WTC11 (cell line): ENCODE data around the gene PPP2R2C. TPM values are rescaled to one million over a fixed set of nuclear protein-coding genes. Genes with fewer than 3 reads are reported as not detected.

ENCODE experiments used
- ATAC-seq: fragments of 200-7000 bp; cut with Tn5 transposase; 2 replicates; pipeline ENCODE4 v1.10.0; 2021; ENCODE audit warnings: mild to moderate bottlenecking, moderate library complexity
- CTCF ChIA-PET: fragments of 300-600 bp; sonication (Branson Sonifier 250); formaldehyde crosslinking; loops from one replicate; lab custom pipeline; 2021; ENCODE audit warnings: antibody characterized with exemption; lab: Charles Lee
- POLR2A ChIA-PET: fragments of 350-600 bp; sonication (Branson Sonifier 250); formaldehyde crosslinking; loops from one replicate; lab custom pipeline; 2021; ENCODE audit warnings: antibody characterized with exemption; lab: Charles Lee
- DNase-seq: peaks from one replicate; pipeline ENCODE4 v3.0.0; 2021; ENCODE audit warnings: low spot score
- H3K27ac Mint-ChIP-seq: 2 replicates; pipeline ENCODE4 v1.8.0; 2021; ENCODE audit warnings: mixed read lengths
- H3K27me3 Mint-ChIP-seq: 2 replicates; pipeline ENCODE4 v1.8.0; 2021; ENCODE audit warnings: low read depth, mild to moderate bottlenecking, moderate library complexity, mixed read lengths
- H3K36me3 Mint-ChIP-seq: 2 replicates; pipeline ENCODE4 v1.8.0; 2021; ENCODE audit warnings: mixed read lengths
- H3K4me1 Mint-ChIP-seq: 2 replicates; pipeline ENCODE4 v1.8.0; 2022; ENCODE audit warnings: mixed read lengths
- H3K4me3 Mint-ChIP-seq: 2 replicates; pipeline ENCODE4 v1.8.0; 2021; ENCODE audit warnings: mild to moderate bottlenecking, moderate library complexity, mixed read lengths
- H3K9me3 Mint-ChIP-seq: 2 replicates; pipeline ENCODE4 v1.8.0; 2021; ENCODE audit warnings: mixed read lengths
- AR ChIP-seq: fragments of 250-450 bp; sonication (Bioruptor Pico); IDR thresholded peaks from 2 replicates; pipeline ENCODE4 v1.9.0; 2021; ENCODE audit warnings: mild to moderate bottlenecking
- CREM ChIP-seq: sonication (generic); formaldehyde crosslinking; IDR thresholded peaks from 2 replicates; pipeline ENCODE4 v1.8.1; 2022; ENCODE audit warnings: mild to moderate bottlenecking, missing genetic modification reagents, moderate library complexity
- CTCF ChIP-seq: fragments of 200-600 bp; IDR thresholded peaks from 2 replicates; pipeline ENCODE4 v1.8.0; 2022; ENCODE audit warnings: antibody characterized with exemption
- EMX1 ChIP-seq: fragments of 250-450 bp; sonication (Bioruptor Pico); IDR thresholded peaks from 2 replicates; pipeline ENCODE4 v1.8.0; 2021; ENCODE audit warnings: mild to moderate bottlenecking
- ESRRA ChIP-seq: sonication (generic); formaldehyde crosslinking; IDR thresholded peaks from 2 replicates; pipeline ENCODE4 v1.8.1; 2022; ENCODE audit warnings: mild to moderate bottlenecking, missing genetic modification reagents, borderline replicate concordance
- GTF2I ChIP-seq: fragments of 250-450 bp; sonication (Bioruptor Pico); conservative IDR thresholded peaks from 2 replicates; pipeline ENCODE4 v1.4.0; 2021; ENCODE audit warnings: mild to moderate bottlenecking
- HMGXB4 ChIP-seq: sonication (generic); formaldehyde crosslinking; IDR thresholded peaks from 2 replicates; pipeline ENCODE4 v1.8.1; 2023; ENCODE audit warnings: mild to moderate bottlenecking, moderate library complexity, missing genetic modification reagents
- JUN ChIP-seq: sonication (generic); formaldehyde crosslinking; IDR thresholded peaks from 2 replicates; pipeline ENCODE4 v1.8.0; 2023; ENCODE audit warnings: mild to moderate bottlenecking, missing genetic modification reagents
- MAX ChIP-seq: sonication (generic); formaldehyde crosslinking; IDR thresholded peaks from 2 replicates; pipeline ENCODE4 v1.8.0; 2022; ENCODE audit warnings: mild to moderate bottlenecking, missing genetic modification reagents
- MYBL2 ChIP-seq: sonication (generic); formaldehyde crosslinking; IDR thresholded peaks from 2 replicates; pipeline ENCODE4 v1.8.1; 2023; ENCODE audit warnings: mild to moderate bottlenecking, moderate library complexity, missing genetic modification reagents
- NFE2L1 ChIP-seq: sonication (generic); formaldehyde crosslinking; IDR thresholded peaks from 2 replicates; pipeline ENCODE4 v1.8.1; 2023; ENCODE audit warnings: missing genetic modification reagents
- NFYB ChIP-seq: sonication (generic); formaldehyde crosslinking; conservative IDR thresholded peaks from 2 replicates; pipeline ENCODE4 v1.8.0; 2022; ENCODE audit warnings: low read depth, missing genetic modification reagents
- RORB ChIP-seq: fragments of 250-450 bp; sonication (Bioruptor Pico); IDR thresholded peaks from 2 replicates; pipeline ENCODE4 v1.9.0; 2021; ENCODE audit warnings: mild to moderate bottlenecking
- SMAD3 ChIP-seq: sonication (generic); formaldehyde crosslinking; IDR thresholded peaks from 2 replicates; pipeline ENCODE4 v1.8.0; 2022; ENCODE audit warnings: missing genetic modification reagents, mild to moderate bottlenecking, borderline replicate concordance
- SMAD4 ChIP-seq: sonication (generic); formaldehyde crosslinking; IDR thresholded peaks from 2 replicates; pipeline ENCODE4 v1.8.0; 2022; ENCODE audit warnings: mild to moderate bottlenecking, missing genetic modification reagents
- TCF7 ChIP-seq: sonication (generic); formaldehyde crosslinking; IDR thresholded peaks from 2 replicates; pipeline ENCODE4 v1.8.0; 2022; ENCODE audit warnings: mild to moderate bottlenecking, low read depth, missing genetic modification reagents, moderate library complexity
- USF2 ChIP-seq: sonication (generic); formaldehyde crosslinking; IDR thresholded peaks from 2 replicates; pipeline ENCODE4 v1.8.1; 2023; ENCODE audit warnings: mild to moderate bottlenecking, missing genetic modification reagents, moderate library complexity
- ZBTB21 ChIP-seq: sonication (generic); formaldehyde crosslinking; IDR thresholded peaks from 2 replicates; pipeline ENCODE4 v1.8.1; 2023; ENCODE audit warnings: mild to moderate bottlenecking, missing genetic modification reagents, borderline replicate concordance
- ZBTB43 ChIP-seq: sonication (generic); formaldehyde crosslinking; IDR thresholded peaks from 2 replicates; pipeline ENCODE4 v1.8.1; 2023; ENCODE audit warnings: mild to moderate bottlenecking, missing genetic modification reagents
- ZNF138 ChIP-seq: sonication (generic); formaldehyde crosslinking; conservative IDR thresholded peaks from 2 replicates; pipeline ENCODE4 v1.8.1; 2022; ENCODE audit warnings: mild to moderate bottlenecking, moderate library complexity, missing genetic modification reagents
- ZNF219 ChIP-seq: sonication (generic); formaldehyde crosslinking; IDR thresholded peaks from 2 replicates; pipeline ENCODE4 v1.8.0; 2023; ENCODE audit warnings: missing genetic modification reagents, mild to moderate bottlenecking, borderline replicate concordance
- total RNA-seq: library from RNA; stranded (reverse); gene quantifications from 3 replicates; pipeline ENCODE4 v1.2.3, GENCODE V29; 2021

The PPP2R2C gene
- total RNA-seq, 1 experiment from 2014 or later = 11.5 TPM

GRCh38 chr4:6426571-6427438, 45.6 kb downstream of the PPP2R2C start (continued):
- TF ChIP-seq ESRRA (CRISPR knock-in tag) = no peak
- no peak for TF ChIP-seq RORB (CRISPR knock-in tag)
- no peak for TF ChIP-seq CREM
- TF ChIP-seq MAX = no peak
- TF ChIP-seq JUN (CRISPR knock-in tag) = no peak

- Mint-ChIP-seq H3K27ac (no peak overlapping the region), H3K4me1 (no peaks in the 10 kb centered on the region), H3K4me3 (no peak overlapping the region), H3K36me3 (no peaks in the 10 kb centered on the region), H3K27me3 (no peaks in the 10 kb centered on the region), H3K9me3 (no peaks in the 10 kb centered on the region)
- no peak for ATAC-seq
- POLR2A ChIA-PET = no interaction called here
- CTCF ChIA-PET = interaction anchor here (1.6 kb wide), 1 partner anchor 94 kb away, joined by 10 read pairs; no protein-coding TSS in a partner anchor
- DNase-seq = no peak
- TF ChIP-seq GTF2I (CRISPR knock-in tag) = no peak
- no peak for TF ChIP-seq SMAD4 (CRISPR knock-in tag)
- TF ChIP-seq AR = no peak
- TF ChIP-seq SMAD3 (CRISPR knock-in tag) = no peak
- TF ChIP-seq ZBTB21 (CRISPR knock-in tag) = no peak
- no peak for TF ChIP-seq EMX1 (CRISPR knock-in tag)
- TF ChIP-seq USF2 (CRISPR knock-in tag) = no peak
- no peak for TF ChIP-seq ZNF138
These were observed 46.5 kb downstream of the PPP2R2C start for GRCh38 chr4:6425911-6426310.

GRCh38 chr4:6425336-6425735, 47.1 kb downstream of the PPP2R2C start:
- TF ChIP-seq HMGXB4 (no peak), CREM (no peak), TCF7 (CRISPR knock-in tag) (no peak)
- TF ChIP-seq, all 79 proteins: peak for 0
- H3K36me3 Mint-ChIP-seq = no peaks in the 10 kb centered on the region
- H3K27ac Mint-ChIP-seq = no peak overlapping the region
- H3K9me3 Mint-ChIP-seq = no peaks in the 10 kb centered on the region
- ChIA-PET CTCF (no interaction called here), POLR2A (no interaction called here)
- no peak overlapping the region for H3K4me3 Mint-ChIP-seq
- no peaks in the 10 kb centered on the region for H3K4me1 Mint-ChIP-seq
- ATAC-seq = no peak
- DNase-seq = no peak
- no peaks in the 10 kb centered on the region for H3K27me3 Mint-ChIP-seq

GRCh38 chr4:6424425-6424824, 48.0 kb downstream of the PPP2R2C start:
- Mint-ChIP-seq H3K27me3 (no peaks in the 10 kb centered on the region), H3K4me1 (no peaks in the 10 kb centered on the region), H3K27ac (no peak overlapping the region), H3K4me3 (no peak overlapping the region), H3K36me3 (no peaks in the 10 kb centered on the region), H3K9me3 (no peaks in the 10 kb centered on the region)
- ATAC-seq (no peak), DNase-seq (no peak)
- ChIA-PET CTCF (interaction anchor here (1.4 kb wide), 1 partner anchor 124 kb away, joined by 5 read pairs; no protein-coding TSS in a partner anchor), POLR2A (no interaction called here)
- TF ChIP-seq ZNF219 (no peak), CTCF (no peak), ZBTB43 (no peak), MYBL2 (CRISPR knock-in tag) (no peak), NFYB (CRISPR knock-in tag) (no peak), NFE2L1 (no peak), ZNF138 (no peak)
